ENCODE measurements around the gene ORMDL2.
"Not testable (repeated sequence)": the region's sequence is repeated elsewhere in the genome, so short reads cannot be mapped to it uniquely, and the experiment has no call there.

ORMDL2 gene

GRCh38 chr12:55852740-55853139, 34.9 kb downstream of the ORMDL2 start:
- no peak for DNase-seq (ENCODE audit: low read depth, low spot score)

DNA sequence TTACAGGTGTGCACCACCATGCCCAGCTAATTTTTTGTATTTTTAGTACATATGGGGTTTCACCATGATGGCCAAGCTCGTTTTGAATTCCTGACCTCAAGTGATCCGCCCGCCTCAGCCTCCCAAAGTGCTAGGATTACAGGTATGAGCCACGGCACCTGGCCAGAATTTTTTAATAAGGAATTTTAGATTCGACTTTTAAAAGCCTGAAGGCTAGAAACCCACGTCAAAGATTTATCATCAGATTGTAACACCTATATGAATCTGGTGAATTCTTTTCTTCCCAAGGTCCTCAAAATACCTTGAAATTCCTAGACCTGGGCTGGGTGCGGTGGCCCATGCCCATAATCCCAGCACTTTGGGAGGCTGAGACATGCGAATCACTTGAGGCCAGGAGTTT, 43.6 kb downstream of the ORMDL2 start:
- no peak for DNase-seq (ENCODE audit: low read depth, low spot score)

DNA sequence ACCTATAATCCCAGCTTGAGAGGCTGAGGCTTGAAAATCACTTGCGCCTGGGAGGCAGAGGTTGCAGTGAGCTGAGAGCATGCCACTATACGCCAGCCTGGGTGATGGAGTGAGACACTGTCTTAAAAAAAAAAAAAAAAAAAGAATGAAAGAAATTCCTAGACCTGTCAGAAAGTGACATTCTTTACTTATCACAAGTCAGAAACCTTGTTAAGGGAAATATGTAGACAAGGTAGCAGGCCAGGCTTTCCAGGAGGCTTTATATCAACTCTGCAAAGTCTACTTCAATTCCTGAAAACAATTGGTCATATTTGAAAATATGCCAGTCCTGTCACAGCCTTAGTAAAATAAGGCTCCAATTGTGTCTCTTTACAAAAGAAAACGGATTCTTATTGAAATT, 44.0 kb downstream of the ORMDL2 start:
- no peak for DNase-seq (ENCODE audit: low read depth, low spot score)

- no peak for DNase-seq (ENCODE audit: low read depth, low spot score)
Measured at GRCh38 chr12:55862286-55862685, 44.4 kb downstream of the ORMDL2 start.

DNA sequence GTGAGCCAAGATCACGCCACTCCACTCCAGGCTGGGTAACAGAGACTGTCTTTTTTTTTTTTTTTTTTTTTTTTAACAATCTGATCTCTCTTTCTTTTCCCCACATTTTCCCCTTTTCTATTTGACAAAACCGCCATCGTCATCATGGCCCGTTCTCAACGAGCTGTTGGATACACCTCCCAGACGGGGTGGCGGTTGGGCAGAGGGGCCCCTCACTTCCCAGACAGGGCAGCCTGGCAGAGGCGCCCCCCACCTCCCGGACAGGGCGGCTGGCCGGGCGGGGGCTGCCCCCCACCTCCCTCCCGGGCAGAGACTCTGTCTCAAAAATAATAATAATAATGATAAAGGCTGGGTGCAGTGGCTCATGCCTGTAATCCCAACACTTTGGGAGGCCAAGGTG, 45.1 kb downstream of the ORMDL2 start:
- DNase-seq (ENCODE audit: low read depth, low spot score): not testable (repeated sequence)

- DNase-seq (ENCODE audit: low read depth, low spot score): no peak
Measured at GRCh38 chr12:55865327-55865726, 47.5 kb downstream of the ORMDL2 start.

DNA sequence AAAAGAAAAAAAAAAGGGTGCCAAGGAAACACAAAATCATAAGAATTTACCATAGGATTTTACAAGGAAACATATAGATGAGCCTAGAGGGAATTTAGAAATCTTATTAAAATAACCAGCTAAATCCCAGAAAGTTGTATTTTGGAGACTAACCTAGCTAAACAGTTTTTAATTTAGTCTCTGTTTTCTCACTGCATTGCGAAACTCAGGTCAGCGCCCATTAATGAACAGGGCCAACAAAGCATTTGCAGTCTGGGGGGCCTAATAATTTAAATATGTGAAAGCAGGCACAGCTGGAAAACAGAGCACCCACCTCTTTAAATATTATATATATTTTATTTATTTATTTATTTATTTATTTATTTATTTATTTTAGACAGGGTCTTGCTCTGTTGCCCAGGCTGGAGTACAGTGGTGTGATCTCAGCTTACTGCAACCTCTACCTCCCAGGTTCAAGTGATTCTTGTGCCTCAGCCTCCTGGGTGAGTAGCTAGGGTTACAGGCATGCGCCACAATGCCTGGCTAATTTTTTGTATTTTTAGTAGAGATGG, 48.7 kb downstream of the ORMDL2 start:
- not testable (repeated sequence) for DNase-seq (ENCODE audit: low read depth, low spot score)
